PFSK-1 (cell line): ENCODE measurements around the gene TBC1D23.

ENCODE experiments used
- POLR2AphosphoS5 ChIP-seq: IDR thresholded peaks from 2 replicates; pipeline ENCODE4 v1.6.1; 2012; ENCODE audit warnings: low read depth, mild to moderate bottlenecking, control low read depth, low read length, moderate library complexity
- TF ChIP-seq, protein P1 (sequence below), 2 experiments: IDR thresholded peaks; 2 replicates each; pipeline versions ENCODE4 v1.6.1 to v1.8.0; 2011 to 2012; ENCODE audit warnings: low read depth in 2 of 2, low read length in 2 of 2, control low read depth in 1 of 2, inconsistent platforms in 1 of 2, mild to moderate bottlenecking in 1 of 2, moderate library complexity in 1 of 2; ENCODE audit not compliant: insufficient read depth in 1 of 2

DNA sequence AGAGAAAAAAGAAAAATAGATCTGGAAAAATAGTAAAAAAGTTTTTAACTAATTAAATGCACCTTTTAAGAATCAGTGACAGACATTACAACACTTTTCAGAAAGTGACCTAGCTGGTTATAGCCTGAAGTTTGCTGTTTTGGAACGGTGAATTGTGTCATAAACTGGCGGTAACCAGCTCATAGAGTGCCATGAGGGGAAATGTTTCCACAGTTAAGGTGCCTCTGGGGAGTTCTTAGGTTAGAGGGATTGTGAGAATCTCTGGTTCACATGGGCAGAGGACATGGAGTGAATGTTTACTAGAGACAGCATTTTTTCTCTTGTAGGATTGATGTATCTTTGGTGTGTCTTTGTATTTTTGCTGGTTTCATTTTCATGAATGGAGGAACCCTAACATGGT, 2.8 kb downstream of the TBC1D23 start:
- TF ChIP-seq, protein P1, sequence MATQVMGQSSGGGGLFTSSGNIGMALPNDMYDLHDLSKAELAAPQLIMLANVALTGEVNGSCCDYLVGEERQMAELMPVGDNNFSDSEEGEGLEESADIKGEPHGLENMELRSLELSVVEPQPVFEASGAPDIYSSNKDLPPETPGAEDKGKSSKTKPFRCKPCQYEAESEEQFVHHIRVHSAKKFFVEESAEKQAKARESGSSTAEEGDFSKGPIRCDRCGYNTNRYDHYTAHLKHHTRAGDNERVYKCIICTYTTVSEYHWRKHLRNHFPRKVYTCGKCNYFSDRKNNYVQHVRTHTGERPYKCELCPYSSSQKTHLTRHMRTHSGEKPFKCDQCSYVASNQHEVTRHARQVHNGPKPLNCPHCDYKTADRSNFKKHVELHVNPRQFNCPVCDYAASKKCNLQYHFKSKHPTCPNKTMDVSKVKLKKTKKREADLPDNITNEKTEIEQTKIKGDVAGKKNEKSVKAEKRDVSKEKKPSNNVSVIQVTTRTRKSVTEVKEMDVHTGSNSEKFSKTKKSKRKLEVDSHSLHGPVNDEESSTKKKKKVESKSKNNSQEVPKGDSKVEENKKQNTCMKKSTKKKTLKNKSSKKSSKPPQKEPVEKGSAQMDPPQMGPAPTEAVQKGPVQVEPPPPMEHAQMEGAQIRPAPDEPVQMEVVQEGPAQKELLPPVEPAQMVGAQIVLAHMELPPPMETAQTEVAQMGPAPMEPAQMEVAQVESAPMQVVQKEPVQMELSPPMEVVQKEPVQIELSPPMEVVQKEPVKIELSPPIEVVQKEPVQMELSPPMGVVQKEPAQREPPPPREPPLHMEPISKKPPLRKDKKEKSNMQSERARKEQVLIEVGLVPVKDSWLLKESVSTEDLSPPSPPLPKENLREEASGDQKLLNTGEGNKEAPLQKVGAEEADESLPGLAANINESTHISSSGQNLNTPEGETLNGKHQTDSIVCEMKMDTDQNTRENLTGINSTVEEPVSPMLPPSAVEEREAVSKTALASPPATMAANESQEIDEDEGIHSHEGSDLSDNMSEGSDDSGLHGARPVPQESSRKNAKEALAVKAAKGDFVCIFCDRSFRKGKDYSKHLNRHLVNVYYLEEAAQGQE (IDR thresholded peaks at IDR 0.05; ENCODE audit: insufficient read depth in 1 of 2, low read depth in 2 of 2, low read length in 2 of 2) = no peak
- no peak for TF ChIP-seq POLR2AphosphoS5
